HG03442 (cell line): ENCODE measurements around the gene CLDN7.

Source experiments
- ATAC-seq: cut with Tn5 transposase; IDR thresholded peaks from one replicate; pipeline ENCODE4 v1.9.1; 2021; ENCODE audit warnings: mild to moderate bottlenecking, moderate library complexity; ENCODE audit not compliant: unreplicated experiment

CLDN7 gene

GRCh38 chr17:7238420-7239090, 23.7 kb downstream of the CLDN7 start:
- no peak for ATAC-seq

GRCh38 chr17:7237761-7238419, 24.4 kb downstream of the CLDN7 start:
- ATAC-seq = no peak

- ATAC-seq = no peak
Measured at GRCh38 chr17:7237266-7237760, 25.0 kb downstream of the CLDN7 start.

DNA sequence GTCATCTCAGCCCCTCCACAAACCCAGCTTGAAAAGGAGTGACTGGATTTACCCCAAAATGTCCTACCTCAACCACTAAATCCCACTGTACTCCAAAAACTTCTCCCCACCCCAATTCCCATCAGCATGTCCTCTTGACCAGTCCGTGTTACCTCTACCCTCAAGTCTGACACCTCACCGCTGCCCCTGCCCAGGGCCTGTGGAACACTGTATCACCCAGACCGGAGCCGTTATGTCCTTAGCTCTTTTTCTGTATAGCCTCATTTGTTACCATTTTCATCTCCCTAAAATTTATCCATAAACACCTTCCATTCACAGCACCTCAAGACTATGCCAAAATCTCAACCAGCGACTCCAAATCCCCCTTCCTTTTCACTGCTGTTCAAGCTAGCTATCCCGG, 25.5 kb downstream of the CLDN7 start:
- no peak for ATAC-seq

DNA sequence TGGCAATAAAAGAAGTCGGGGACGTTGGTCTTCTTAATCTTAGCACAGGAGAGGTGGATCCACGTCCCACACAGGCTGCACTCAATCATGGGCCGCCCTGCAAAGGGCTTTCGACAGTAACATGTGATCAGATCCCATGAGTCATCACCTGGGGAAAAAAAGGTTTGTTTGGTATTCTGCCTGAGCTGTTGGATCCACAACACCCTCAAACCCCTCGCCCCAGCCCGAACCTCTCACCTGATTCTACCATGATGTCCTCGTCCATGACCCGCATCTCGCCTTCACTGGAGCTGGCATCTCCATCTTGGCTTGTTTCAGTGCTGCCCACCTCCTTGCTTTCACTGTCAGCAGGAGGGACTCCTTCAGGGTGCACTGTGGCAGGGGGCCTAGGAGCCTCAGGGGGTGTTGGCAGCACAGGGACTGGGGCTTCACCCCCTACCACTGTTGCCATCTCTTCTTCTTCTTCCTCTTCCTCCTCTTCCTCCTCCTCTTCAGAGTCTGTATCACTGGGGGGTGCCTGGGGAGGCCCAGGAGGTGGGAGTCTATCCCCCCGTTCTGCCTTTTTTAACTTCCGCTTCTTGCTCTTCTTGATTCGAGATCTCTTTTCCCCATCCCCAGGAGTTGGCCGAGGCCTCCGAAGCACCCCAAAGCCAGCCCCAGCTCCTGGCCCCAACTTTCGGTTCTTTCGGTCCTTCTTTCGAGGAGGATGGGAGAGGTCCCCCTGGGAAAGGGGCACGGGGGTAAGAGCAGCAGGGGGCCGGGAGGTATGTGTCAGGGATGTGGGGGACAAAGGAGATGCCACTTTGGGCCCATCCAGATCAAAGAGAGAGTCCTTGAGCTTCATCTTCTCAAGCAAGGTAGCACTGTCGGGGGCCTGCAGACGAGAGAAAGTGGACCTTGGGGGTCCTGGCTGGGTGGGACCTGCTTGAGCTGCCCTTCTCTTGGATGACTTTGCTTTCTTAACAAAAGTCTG, 26.3 kb downstream of the CLDN7 start:
- no peak for ATAC-seq

DNA sequence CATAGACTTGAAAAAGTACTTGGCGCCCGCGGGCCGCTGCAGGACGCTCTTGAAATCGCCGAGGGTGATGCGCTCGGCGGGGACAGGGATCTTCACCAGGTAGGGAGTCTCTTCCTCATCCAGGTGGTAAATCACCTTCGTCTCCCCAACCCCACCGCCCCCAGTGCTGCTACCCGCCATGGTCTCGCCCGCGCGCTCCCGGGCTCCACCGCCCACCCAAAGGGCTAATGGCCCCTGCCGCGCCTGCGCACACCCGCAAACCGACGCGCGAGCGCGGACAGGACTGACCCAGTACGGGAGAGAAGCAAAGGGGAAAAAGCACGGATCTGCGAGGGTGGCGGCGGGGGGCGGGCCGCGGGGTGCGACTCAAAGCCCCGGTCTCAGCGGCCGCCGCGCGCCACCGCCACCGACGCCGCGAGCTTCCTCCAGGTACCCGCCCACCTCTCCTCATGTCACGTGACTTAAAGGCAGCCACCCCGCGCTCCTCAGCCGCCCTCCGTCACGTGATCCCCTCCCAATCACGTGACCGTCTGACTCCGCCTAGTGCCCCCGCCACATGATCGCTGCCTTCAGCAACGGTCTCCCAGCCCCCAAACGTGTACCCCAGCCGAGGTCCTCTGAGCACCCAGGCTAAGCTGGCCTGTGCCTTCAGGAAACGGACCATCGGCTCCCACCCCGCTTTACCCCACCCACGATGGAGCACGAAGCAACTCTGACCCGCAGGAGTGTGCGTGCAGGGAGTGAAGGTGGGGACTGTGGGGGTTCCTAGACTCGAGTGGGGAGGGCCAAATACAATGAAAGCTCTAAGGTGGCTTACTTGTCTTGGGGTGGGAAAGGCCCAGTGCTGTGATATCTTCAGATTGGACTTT, 28.0 kb downstream of the CLDN7 start, which contains the start of gene DVL2:
Gene DVL2 (minus strand): TSS at position 435 of the 869 bp plus-strand sequence. CDS start 255 bp downstream, at position 180.
- peak; percentile 60 for ATAC-seq

DNA sequence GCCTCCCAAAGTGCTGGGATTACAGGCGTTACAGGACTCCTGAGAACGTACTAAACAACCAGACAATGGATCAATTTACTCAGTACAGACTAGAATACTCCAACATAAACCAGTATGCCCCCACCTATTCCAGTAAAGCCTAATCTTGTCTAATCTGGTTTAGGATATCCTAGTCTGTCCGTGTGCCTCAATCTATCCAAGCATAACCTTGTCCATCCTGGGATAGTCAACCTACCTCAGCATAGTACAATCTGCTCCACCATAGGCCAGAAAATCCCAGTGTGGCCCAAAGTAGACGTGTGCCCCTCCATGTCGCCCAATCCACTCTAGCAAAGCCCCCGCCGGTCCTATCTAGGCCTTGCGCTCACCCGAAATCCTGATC, 28.6 kb downstream of the CLDN7 start:
- no peak for ATAC-seq

DNA sequence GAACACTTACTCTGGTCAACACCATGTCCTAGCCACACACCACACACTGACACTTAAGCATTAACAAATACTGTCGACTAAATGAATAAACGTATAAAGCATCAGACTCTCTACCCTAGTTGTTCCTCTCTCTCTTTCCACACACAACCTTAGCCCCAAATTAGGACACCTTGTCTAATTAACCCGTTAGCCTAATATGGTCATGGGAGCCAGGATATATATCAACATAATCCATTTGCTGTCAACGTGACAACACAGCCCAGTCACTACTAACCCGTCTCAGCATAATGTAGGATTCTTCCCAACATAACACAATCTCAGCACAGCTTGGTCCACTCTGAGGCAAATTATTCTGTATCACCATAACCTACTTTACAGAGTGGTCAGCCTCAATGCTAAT, 30.2 kb downstream of the CLDN7 start:
- ATAC-seq = no peak

DNA sequence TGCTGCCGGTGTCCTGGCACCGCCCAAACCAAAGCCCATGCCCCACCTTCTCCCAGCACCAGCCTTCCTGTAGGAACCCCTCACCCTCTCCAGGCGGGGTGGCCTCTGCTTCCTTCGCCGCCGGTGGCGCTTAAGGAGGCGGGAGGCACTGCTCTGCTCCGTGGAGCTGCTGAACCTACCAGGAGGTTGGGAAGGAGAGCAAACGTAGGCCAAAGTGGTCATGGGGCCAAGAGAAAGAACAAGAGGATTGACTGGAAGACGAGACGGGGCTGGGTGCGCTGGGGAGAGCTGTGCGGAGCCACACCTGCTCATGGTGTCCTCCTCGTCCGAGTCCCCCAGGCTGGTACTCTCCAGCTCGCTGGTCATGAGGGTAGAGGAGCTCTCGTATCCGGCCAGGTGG, 32.8 kb downstream of the CLDN7 start:
- no peak for ATAC-seq

- ATAC-seq = no peak
Measured at GRCh38 chr17:7228920-7229319, 33.4 kb downstream of the CLDN7 start.

DNA sequence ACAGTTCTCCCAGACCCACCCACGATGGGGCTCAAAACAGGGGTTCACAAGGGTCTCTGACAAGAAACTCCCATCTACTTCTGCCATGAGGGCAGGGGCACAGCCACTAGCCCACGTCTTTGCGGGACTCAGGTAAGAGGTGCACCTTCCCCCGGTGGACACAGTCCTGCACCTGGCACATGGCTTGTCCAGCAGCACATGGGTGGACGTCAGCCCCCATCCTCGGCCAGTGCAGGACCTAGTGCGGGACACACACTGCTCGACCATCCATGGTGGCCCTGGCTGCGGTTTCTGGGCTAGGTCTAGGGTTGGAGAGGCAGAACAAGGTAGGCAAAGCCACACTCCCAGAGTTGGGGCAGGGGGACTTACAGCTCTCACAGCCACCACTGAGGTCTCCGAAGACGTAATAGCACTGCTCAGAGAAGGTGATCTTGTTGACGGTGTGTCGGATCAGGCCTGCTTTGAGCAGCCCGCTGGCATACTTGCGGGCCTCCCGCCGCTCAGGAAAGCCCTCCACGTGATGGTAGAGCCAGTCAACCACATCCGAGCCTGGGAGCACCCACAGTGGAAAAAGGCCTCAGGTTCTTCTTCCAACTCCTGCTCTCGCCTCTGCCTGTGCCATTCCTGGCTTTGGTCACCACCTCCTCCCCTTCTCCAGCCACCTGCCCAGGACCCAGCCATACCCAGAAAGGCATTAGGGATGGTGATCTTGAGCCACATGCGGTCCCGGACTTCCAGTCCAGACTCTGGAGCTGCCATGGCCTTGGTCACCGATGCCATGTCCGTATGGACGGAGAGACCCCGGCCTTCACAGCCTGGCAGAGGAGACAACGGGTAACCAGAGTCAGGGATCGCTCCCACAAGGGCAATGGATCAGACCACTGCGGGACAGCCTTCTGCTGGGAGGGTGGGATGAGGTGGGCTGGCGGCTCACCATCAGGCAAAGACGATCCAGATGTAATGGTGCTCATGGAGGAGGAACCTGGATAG, 35.3 kb downstream of the CLDN7 start:
- no peak for ATAC-seq

GRCh38 chr17:7225711-7226331, 36.5 kb downstream of the CLDN7 start:
- ATAC-seq = no peak

- no peak for ATAC-seq
Measured at GRCh38 chr17:7224661-7225111, 37.6 kb downstream of the CLDN7 start.

DNA sequence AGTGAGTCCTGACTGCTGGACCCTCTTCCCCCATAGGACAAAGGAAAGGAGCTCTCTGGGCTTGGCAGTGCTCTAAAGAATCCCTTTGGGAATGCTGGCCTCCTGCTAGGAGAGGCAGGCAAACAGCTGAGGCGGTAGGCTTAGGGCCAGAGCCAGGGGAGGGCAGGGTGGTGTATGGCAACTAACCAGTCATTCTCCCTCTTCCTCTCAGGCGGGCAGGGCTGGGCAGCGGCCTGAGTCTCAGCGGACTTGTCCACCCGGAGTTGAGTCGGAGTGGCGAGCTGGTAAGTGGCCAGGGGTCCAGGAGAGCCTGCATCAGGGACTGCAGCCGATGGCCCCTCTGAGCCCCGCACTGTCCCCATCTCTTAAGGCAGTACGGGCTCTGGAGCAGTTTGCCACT, 38.2 kb downstream of the CLDN7 start:
- ATAC-seq = no peak

- no peak for ATAC-seq
Measured at GRCh38 chr17:7223375-7223774, 38.9 kb downstream of the CLDN7 start.

GRCh38 chr17:7222972-7223292, 39.3 kb downstream of the CLDN7 start:
- ATAC-seq = no peak

DNA sequence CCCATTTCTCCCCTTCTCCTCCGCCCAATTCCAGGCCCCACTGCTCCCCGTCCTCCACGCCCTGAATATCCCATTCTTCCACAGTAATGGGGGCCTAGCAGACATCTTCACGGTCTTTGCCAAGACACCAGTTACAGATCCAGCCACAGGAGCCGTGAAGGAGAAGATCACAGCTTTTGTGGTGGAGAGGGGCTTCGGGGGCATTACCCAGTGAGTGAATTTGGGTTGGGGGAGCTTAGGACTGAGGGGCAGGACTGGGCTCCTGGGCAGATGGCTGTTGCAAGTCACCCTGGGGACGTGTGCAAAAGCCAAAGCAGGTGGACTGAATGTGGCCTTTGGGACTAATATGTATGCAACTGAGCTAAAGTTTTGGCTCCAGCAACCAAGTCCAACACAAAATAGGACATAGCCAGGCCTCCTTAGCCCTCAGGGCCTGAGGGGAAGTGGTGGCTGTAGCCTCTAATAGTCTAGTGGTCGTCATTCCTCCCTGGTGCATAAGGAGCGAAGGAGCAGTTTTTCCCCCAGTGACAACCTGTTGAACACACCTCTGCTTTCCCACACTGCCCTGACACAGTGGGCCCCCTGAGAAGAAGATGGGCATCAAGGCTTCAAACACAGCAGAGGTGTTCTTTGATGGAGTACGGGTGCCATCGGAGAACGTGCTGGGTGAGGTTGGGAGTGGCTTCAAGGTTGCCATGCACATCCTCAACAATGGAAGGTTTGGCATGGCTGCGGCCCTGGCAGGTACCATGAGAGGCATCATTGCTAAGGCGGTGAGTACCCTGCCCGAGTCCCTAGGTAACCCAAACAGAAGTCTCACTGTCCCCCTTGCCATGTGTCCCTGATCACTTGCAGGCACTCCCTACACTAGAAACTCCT, 39.9 kb downstream of the CLDN7 start:
- ATAC-seq = no peak
